MM.1S (cell line): ENCODE results near the gene ELF5.

Source experiments
- EZH2 ChIP-seq: fragments of 300-600 bp; sonication (generic); optimal IDR thresholded peaks from 2 replicates; pipeline ENCODE3; 2017; ENCODE audit warnings: low read depth, mild to moderate bottlenecking, antibody characterized with exemption, low read length, mixed read lengths
- TF ChIP-seq, protein P1 (sequence below): fragments of 300-600 bp; sonication (generic); IDR thresholded peaks from 2 replicates; pipeline ENCODE4 v1.5.1; 2016; ENCODE audit warnings: antibody characterized with exemption, low read length, mixed read lengths

DNA sequence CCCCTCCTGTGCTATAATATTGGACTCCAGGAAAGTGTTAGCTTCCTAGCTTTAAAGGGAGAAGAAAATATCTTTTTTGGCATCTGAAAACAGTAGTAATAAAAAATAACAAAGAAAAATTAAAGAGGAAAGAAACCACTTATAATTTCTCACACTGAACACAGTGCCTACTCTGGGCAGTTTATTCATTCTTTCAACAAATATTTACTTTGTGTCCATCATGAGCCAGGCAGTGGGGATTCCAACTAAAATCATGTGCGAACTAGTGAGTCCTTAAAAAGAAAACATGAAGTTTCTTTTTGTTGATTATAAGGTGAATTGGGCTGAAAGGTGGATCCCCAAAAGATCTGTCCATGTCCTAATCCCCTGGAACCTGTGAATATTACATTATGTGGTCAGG, 16.0 kb upstream of the ELF5 start:
- TF ChIP-seq EZH2: no peak
- TF ChIP-seq, protein P1, sequence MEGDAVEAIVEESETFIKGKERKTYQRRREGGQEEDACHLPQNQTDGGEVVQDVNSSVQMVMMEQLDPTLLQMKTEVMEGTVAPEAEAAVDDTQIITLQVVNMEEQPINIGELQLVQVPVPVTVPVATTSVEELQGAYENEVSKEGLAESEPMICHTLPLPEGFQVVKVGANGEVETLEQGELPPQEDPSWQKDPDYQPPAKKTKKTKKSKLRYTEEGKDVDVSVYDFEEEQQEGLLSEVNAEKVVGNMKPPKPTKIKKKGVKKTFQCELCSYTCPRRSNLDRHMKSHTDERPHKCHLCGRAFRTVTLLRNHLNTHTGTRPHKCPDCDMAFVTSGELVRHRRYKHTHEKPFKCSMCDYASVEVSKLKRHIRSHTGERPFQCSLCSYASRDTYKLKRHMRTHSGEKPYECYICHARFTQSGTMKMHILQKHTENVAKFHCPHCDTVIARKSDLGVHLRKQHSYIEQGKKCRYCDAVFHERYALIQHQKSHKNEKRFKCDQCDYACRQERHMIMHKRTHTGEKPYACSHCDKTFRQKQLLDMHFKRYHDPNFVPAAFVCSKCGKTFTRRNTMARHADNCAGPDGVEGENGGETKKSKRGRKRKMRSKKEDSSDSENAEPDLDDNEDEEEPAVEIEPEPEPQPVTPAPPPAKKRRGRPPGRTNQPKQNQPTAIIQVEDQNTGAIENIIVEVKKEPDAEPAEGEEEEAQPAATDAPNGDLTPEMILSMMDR: no peak
